GM12878 (cell line): ENCODE measurements around the gene NRP2. TPM values are rescaled to one million over a fixed set of nuclear protein-coding genes. Genes with fewer than 3 reads are reported as not detected.

Experiments used
- ATAC-seq: fragments of 200-7000 bp; cut with Tn5 transposase; 3 replicates; pipeline ENCODE4 v1.9.1; 2020; ENCODE audit warnings: mild to moderate bottlenecking, moderate library complexity
- BruUV-seq: library from RNA; stranded (reverse); fragments of 400-500 nt; replicated peaks from 2 replicates; lab custom pipeline; 2021; lab: Mats Ljungman, UMichigan
- CTCF ChIA-PET: fragments of 300-600 bp; sonication (Branson Sonifier 250); formaldehyde crosslinking; extraction: SDS; loops from one replicate; lab custom pipeline; 2021; ENCODE audit warnings: inconsistent platforms; lab: Yijun Ruan, JAX
- POLR2A ChIA-PET: fragments of 350-600 bp; formaldehyde crosslinking; extraction: SDS; loops from one replicate; lab custom pipeline; 2021; ENCODE audit warnings: inconsistent platforms; lab: Charles Lee
- RAD21 ChIA-PET: fragments of 300-600 bp; sonication (Branson Sonifier 250); formaldehyde crosslinking; loops from one replicate; lab custom pipeline; 2023; ENCODE audit warnings: antibody characterized with exemption; ENCODE audit not compliant: unreplicated experiment; lab: Charles Lee
- SMC1A ChIA-PET: fragments of 300-600 bp; sonication (Branson Sonifier 250); formaldehyde crosslinking; loops from one replicate; lab custom pipeline; 2023; ENCODE audit not compliant: unreplicated experiment, uncharacterized antibody; lab: Charles Lee
- DNase-seq: peaks from one replicate; pipeline ENCODE4 v3.0.0-alpha.2; 2011; ENCODE audit warnings: low read depth, low spot score
- FAIRE-seq: peaks from 3 replicates; lab custom pipeline; 2011; peaks lifted over from hg19 to GRCh38; lab: Jason Lieb, UNC
- H2AFZ ChIP-seq: 2 replicates; pipeline ENCODE4 v1.6.0; 2011; ENCODE audit warnings: low read depth, low read length, control low read depth; ENCODE audit not compliant: control insufficient read depth
- H3K27ac ChIP-seq: 2 replicates; pipeline ENCODE4 v1.5.1; 2011; ENCODE audit warnings: control low read depth; ENCODE audit not compliant: control insufficient read depth, insufficient read depth
- H3K27me3 ChIP-seq, 2 experiments: replicated peaks in 1 of 2; 2 replicates each; pipeline versions ENCODE4 v1.6.0 to v1.6.1; 2011; ENCODE audit warnings: low read length in 1 of 2; ENCODE audit not compliant: control insufficient read depth in 2 of 2, insufficient read depth in 2 of 2
- H3K36me3 ChIP-seq, 2 experiments: 2 replicates each; pipeline ENCODE4 v1.5.1; 2011; ENCODE audit warnings: low read length in 1 of 2; ENCODE audit not compliant: control insufficient read depth in 2 of 2, insufficient read depth in 2 of 2
- H3K4me1 ChIP-seq: 2 replicates; pipeline ENCODE4 v1.6.1; 2011; ENCODE audit warnings: mild to moderate bottlenecking, low read length, moderate library complexity, mixed read lengths; ENCODE audit not compliant: control insufficient read depth, insufficient read depth
- H3K4me2 ChIP-seq: 2 replicates; pipeline ENCODE4 v1.6.0; 2011; ENCODE audit warnings: control low read depth; ENCODE audit not compliant: control insufficient read depth, insufficient read depth
- H3K4me3 ChIP-seq: fragments of 200-600 bp; sonication (generic); 2 replicates; pipeline ENCODE4 v1.5.1; 2016
- H3K79me2 ChIP-seq: 2 replicates; pipeline ENCODE4 v1.6.0; 2011; ENCODE audit warnings: low read length; ENCODE audit not compliant: control insufficient read depth, insufficient read depth
- H3K9ac ChIP-seq: 2 replicates; pipeline ENCODE4 v1.8.0; 2011; ENCODE audit warnings: low read length, control low read depth, mixed read lengths; ENCODE audit not compliant: control insufficient read depth, insufficient read depth
- H3K9me3 ChIP-seq: replicated peaks from 3 replicates; pipeline ENCODE4 v1.5.1; 2011; ENCODE audit warnings: mild to moderate bottlenecking, low read length; ENCODE audit not compliant: control insufficient read depth, insufficient read depth
- H4K20me1 ChIP-seq: 2 replicates; pipeline ENCODE4 v1.6.0; 2011; ENCODE audit not compliant: control insufficient read depth, insufficient read depth
- ATF7 ChIP-seq: fragments of 450-650 bp; IDR thresholded peaks from 2 replicates; pipeline ENCODE4 v1.6.1; 2016; ENCODE audit warnings: low read depth, mild to moderate bottlenecking
- CBFB ChIP-seq: IDR thresholded peaks from 2 replicates; pipeline ENCODE4 v1.6.1; 2016; ENCODE audit warnings: antibody characterized with exemption, low read depth
- CTCF ChIP-seq, 3 experiments: IDR thresholded peaks in 2 of 3; conservative IDR thresholded peaks in 1 of 3; 2 replicates each; pipeline ENCODE4 v1.5.1; 2011; ENCODE audit warnings: low read depth in 3 of 3, low read length in 3 of 3, mild to moderate bottlenecking in 3 of 3, control low read depth in 2 of 3, moderate library complexity in 2 of 3, inconsistent platforms in 1 of 3, mixed read lengths in 1 of 3; ENCODE audit not compliant: control insufficient read depth in 2 of 3, insufficient read depth in 1 of 3; ENCODE audit errors: extremely low read depth in 1 of 3
- CUX1 ChIP-seq: IDR thresholded peaks from 2 replicates; pipeline ENCODE4 v1.6.1; 2012; ENCODE audit warnings: improper control_type of control experiment, low read depth, low read length; ENCODE audit not compliant: insufficient replicate concordance
- IKZF2 ChIP-seq, 2 experiments: fragments of 450-650 bp; IDR thresholded peaks; 2 replicates each; pipeline ENCODE4 v1.6.1; 2017; ENCODE audit warnings: mild to moderate bottlenecking in 2 of 2, moderate library complexity in 2 of 2
- MYC ChIP-seq: IDR thresholded peaks from 2 replicates; pipeline ENCODE4 v1.6.1; 2011; ENCODE audit warnings: mild to moderate bottlenecking, low read length, moderate library complexity, inconsistent platforms; ENCODE audit not compliant: insufficient read depth, insufficient replicate concordance, insufficient read length, severe bottlenecking
- NBN ChIP-seq: fragments of 450-650 bp; IDR thresholded peaks from 2 replicates; pipeline ENCODE4 v1.6.1; 2016
- SMC3 ChIP-seq: IDR thresholded peaks from 2 replicates; pipeline ENCODE4 v1.6.1; 2011; ENCODE audit warnings: low read length, improper control_type of control experiment, borderline replicate concordance
- ZBTB40 ChIP-seq: fragments of 450-650 bp; IDR thresholded peaks from 2 replicates; pipeline ENCODE4 v1.6.1; 2016; ENCODE audit warnings: mild to moderate bottlenecking, moderate library complexity, borderline replicate concordance
- WGBS: methylation state at CpG from one replicate; pipeline ENCODE4 v1.1.6; 2016; ENCODE audit warnings: low lambda C conversion rate; ENCODE audit not compliant: insufficient replicate concordance, insufficient coverage; ENCODE audit errors: missing lambda C conversion rate; 5-methylcytosine and 5-hydroxymethylcytosine counted together
- in situ Hi-C: fragments of 300-500 bp; cut with MboI; formaldehyde crosslinking; loops from 9 replicates; pipeline ENCODE4 v1.14.3; 2018; ENCODE audit warnings: mixed read lengths
- intact Hi-C: fragments of 100-400 bp; cut with micrococcal nuclease; formaldehyde crosslinking; loops from one replicate; pipeline ENCODE4 v1.14.2; 2022; ENCODE audit not compliant: unreplicated experiment
- polyA plus RNA-seq, 11 experiments: library from polyadenylated mRNA; depleted of rRNA in 4 of 11; unstranded in 6 of 11; stranded (reverse) in 5 of 11; fragments of >200 nt; fragmentation: Nextera tagmentation in 4 of 11; fragmentation: Illumina TruSeq in 1 of 11; extraction: Ambion mirVana in 4 of 11; extraction: Trizol in 1 of 11; gene quantifications; 1 replicate in 1 of 11; 2 replicates in 10 of 11; pipeline versions ENCODE4 v1.2.1 to v1.2.3, GENCODE V29; 2011 to 2016; ENCODE audit warnings: inconsistent platforms in 2 of 11, missing spikeins in 2 of 11, low read depth in 1 of 11
- total RNA-seq, 4 experiments: library from RNA; depleted of rRNA in 3 of 4; stranded (reverse); fragments of >200 nt in 3 of 4; fragmentation: Illumina TruSeq in 1 of 4; extraction: Trizol in 1 of 4; gene quantifications; 2 replicates each; pipeline versions ENCODE4 v1.2.1 to v1.2.3, GENCODE V29; 2013 to 2021

Gene NRP2
- total and polyA plus RNA-seq, 10 of the 15 experiments (the other 5 are each of a cell fraction or from before 2014, with no cell fraction given) = 0.06 to 1.2 (median 0.46) TPM

GRCh38 chr2:205673312-205673711, 9.0 kb upstream of the NRP2 start (continued):
- TF ChIP-seq MYC = no peak
- TF ChIP-seq ATF7 = no peak
- no peak for TF ChIP-seq IKZF2 (IDR thresholded peaks at IDR 0.05)
- no peak for TF ChIP-seq CUX1

- RAD21 ChIA-PET = interaction anchor here (0.7 to 2.6 kb wide), 15 partner anchors 8 to 1415 kb away, joined by 3 to 11 read pairs (median 5); no protein-coding TSS in a partner anchor
- Histone ChIP-seq H3K79me2 (no peaks in the 10 kb centered on the region), H3K27ac (no peak overlapping the region), H3K36me3 (no peaks in the 10 kb centered on the region), H4K20me1 (no peaks in the 10 kb centered on the region), H3K4me2 (no peak overlapping the region), H3K9ac (no peak overlapping the region), H2AFZ (no peak overlapping the region), H3K4me1 (no peaks in the 10 kb centered on the region), H3K9me3 (no peaks in the 10 kb centered on the region), H3K4me3 (no peak overlapping the region), H3K27me3 (peaks cover 1 to 8% of the 10 kb centered on the region in 2 experiments; a peak in 3 of 4 replicates)
- intact Hi-C loops (loop anchor here (5.0 kb wide), 1 partner anchor 1349 kb away; no protein-coding TSS in a partner anchor), in situ Hi-C loops (loop anchor here (5.0 kb wide), 1 partner anchor 1349 kb away; no protein-coding TSS in a partner anchor)
- DNase-seq (no peak), ATAC-seq (no peak), FAIRE-seq (peak; percentile 87)
- WGBS = 35% methylated on average over 7 of the region's 7 CpGs
- SMC1A ChIA-PET = interaction anchor here (0.6 to 2.8 kb wide), 16 partner anchors 12 to 1531 kb away, joined by 3 to 7 read pairs (median 3); no protein-coding TSS in a partner anchor
- no TSS peak for BruUV-seq
- CTCF ChIA-PET = interaction anchor here (0.6 to 3.6 kb wide), 47 partner anchors 8 to 1420 kb away, joined by 3 to 20 read pairs (median 4); no protein-coding TSS in a partner anchor
- POLR2A ChIA-PET = no interaction called here
- TF ChIP-seq SMC3 (peak; percentile 63; the same call in 1 of the 2 replicates), NBN (0 out of 2 replicates have a peak, but pooled peaks have one; percentile 45), CBFB (no peak), ZBTB40 (no peak), CTCF (IDR thresholded peaks at IDR 0.05 in 2 of 3, conservative IDR thresholded peaks at IDR 0.05 in 1 of 3; ENCODE audit: control insufficient read depth in 2 of 3, extremely low read depth in 1 of 3, insufficient read depth in 1 of 3, low read depth in 3 of 3, low read length in 3 of 3) (peak; percentile 60 to 69 (median 66))
These were observed 6.3 kb upstream of the NRP2 start for GRCh38 chr2:205675861-205676516.
